Measurements from ENCODE around the gene EEIG1.
"Not testable (repeated sequence)": the region's sequence is repeated elsewhere in the genome, so short reads cannot be mapped to it uniquely, and the experiment has no call there.

The EEIG1 gene

DNA sequence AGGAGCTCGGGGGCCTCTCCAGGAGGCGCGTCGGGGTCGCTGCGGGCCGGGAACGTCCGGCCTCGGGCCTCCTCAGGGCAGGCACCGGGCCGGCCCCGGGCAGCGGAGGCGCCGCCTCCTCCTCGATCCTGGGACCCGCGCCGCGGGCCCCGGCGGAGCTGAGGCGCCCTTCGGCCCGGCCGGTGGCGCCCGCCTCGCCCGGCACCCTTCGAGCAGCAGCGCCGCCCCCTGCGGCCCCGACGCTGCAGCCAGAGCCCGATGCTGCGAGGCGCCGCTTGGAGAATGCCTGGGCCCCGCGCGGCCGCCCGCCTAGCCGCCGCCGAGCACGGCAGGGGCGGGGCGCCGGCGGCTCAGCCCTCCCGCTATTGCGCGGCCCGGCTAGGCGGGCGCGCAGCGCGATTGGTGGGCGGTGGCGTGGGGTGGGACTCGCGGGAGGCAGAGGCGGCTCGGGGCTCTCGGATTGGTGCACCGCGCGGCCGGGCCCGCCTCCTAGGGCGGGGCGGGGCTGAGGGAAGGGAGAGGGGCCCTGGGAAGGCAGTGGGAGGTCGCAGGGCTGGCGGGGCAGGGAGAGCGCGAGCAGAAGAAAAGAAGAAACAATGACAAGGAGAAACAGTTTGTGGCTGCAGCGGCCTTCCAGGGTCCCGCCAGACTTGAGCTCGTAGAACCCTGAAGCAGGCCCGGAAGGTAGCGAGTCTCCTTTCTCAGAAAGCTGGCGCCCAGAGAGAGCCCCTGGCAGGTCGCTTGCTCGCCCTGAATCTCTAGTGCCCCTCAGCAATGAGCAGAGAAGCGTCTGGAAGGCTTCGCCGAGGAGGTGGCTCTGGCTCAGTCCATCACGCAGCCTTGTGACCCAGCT, at the start of gene EEIG1:
Gene EEIG1, minus strand, starts transcription at position 284 of the 853 bp plus-strand sequence. CDS start 852 bp downstream, outside the sequence.
- peak; percentile 98 for DNase-seq (ENCODE audit: low spot score)

GRCh38 chr9:128027705-128028104, 46.9 kb upstream of the EEIG1 start:
- DNase-seq (ENCODE audit: low spot score), result no peak

GRCh38 chr9:128026773-128027541, 46.2 kb upstream of the EEIG1 start:
- DNase-seq (ENCODE audit: low spot score), result no peak

DNA sequence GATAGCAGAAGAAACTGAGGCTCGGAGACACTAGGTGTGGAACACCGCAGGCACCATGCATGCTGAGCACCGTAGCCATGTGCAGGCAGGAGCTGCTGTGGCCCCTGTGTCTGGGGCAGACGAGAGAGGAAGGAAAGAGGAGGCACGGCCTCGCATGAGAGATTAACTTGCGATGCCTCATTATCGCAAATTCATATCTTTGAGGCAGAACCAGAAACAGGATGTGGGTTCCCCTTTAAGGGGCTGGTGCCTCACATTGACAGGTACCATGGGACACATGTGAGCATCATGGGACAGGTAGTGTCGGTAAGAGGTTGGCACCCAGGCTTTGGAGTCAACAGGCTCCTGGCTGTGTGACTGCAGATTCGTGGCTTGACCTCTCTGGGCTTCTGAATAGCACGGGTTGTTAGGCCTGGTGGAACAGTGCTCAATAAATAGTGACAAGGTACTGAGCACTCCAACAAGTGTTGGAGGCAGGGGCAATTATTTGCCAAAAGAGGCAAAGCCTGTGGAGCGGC, 45.5 kb upstream of the EEIG1 start:
- no peak for DNase-seq (ENCODE audit: low spot score)

GRCh38 chr9:128025736-128026135, 44.9 kb upstream of the EEIG1 start:
- no peak for DNase-seq (ENCODE audit: low spot score)

GRCh38 chr9:128024761-128025308, 44.0 kb upstream of the EEIG1 start:
- no peak for DNase-seq (ENCODE audit: low spot score)

DNA sequence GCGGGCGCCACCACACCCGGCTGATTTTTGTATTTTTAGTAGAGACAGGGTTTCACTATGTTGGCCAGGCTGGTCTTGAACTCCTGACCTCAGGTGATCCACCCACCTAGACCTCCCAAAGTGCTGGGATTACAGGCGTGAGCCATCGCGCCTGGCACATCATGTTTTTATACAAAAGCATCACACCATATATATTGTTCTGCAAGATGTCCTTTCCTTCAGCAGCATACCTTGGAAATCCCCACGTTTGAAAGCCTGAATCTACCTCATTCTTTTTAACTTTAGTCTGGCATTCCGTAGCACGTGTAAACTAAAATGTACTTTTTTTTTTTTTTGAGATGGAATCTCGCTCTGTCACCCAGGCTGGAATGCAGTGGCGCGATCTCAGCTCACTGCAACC, 42.9 kb upstream of the EEIG1 start:
- DNase-seq (ENCODE audit: low spot score), result not testable (repeated sequence)

GRCh38 chr9:128022886-128023285, 42.1 kb upstream of the EEIG1 start:
- peak; percentile 28 for DNase-seq (ENCODE audit: low spot score)

DNA sequence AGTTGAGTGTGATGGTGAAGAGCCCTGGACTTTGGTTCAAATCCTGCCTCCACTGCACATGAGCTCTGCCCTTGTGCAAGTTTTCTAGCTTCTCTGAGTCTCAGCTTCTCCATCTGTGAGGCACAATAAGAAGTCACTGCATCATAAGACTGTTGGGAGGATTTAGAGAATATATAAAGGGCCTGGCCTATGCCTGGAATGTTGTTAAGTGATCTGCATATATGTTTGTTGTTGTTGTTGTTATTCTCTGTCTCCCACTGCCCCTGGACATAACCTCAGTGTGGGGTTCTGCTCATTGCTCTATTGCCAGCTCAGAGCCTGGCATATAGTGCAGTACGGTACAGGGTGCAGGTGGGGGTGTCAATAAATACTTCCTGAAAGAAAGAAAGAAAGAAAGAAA, 40.3 kb upstream of the EEIG1 start:
- DNase-seq (ENCODE audit: low spot score), result no peak

GRCh38 chr9:128020692-128021091, 39.9 kb upstream of the EEIG1 start:
- no peak for DNase-seq (ENCODE audit: low spot score)

DNA sequence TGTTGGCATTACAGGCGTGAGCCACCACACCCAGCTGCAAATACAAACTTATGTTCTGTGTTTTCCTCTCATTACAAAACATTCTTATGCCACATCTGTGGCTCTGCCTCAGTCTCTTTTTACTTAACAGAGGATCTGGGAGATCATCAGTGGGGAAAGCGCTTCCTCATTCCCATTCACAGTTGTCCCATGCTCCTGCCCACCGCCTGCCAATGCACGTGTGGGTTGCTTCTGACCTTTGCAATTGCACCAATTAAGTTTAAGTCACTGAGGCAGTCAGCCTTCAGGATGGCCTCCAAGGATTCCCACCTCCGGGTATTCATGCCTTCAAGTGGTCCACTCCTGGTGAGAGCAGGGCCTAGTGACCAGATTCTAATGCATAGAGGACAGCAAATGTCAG, 34.9 kb upstream of the EEIG1 start:
- no peak for DNase-seq (ENCODE audit: low spot score)

DNA sequence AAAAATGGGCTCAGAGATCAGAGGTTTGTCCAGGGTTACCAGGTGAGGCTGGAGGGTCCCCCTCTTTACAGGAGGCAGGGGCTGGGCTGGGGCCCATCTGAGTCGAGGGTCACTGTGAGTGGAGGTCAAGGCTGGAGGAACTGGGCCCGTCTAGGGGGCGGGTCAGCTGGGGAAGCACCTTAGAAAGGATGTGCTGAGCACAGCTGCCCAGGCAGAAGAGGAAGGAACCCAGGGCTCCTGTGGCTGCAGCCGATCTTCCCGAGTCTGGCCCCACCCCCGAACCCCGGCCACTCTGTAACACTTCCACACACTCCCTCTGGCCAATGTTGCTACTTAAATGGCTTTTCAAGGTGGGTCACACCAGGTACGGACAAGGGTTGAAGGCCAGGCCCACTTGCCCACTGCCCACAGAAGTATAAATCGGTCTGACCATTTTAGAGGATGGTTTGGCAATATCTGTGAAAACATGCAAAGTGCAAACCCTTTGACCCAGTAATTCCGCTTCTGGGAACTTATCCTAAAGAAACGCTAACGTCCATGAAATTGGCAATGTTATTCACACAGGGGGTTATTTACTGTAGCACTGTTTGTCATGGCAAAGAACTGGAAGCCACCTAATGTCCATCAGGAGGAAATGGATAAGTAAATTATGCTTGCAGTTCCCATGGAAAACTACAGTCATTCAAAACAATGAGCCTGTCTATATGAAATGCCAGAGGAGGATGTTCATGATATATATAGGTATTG, 30.5 kb upstream of the EEIG1 start:
- DNase-seq (ENCODE audit: low spot score), result no peak

GRCh38 chr9:128009639-128010038, 28.9 kb upstream of the EEIG1 start:
- no peak for DNase-seq (ENCODE audit: low spot score)

GRCh38 chr9:128008171-128008570, 27.4 kb upstream of the EEIG1 start:
- DNase-seq (ENCODE audit: low spot score), result no peak

DNA sequence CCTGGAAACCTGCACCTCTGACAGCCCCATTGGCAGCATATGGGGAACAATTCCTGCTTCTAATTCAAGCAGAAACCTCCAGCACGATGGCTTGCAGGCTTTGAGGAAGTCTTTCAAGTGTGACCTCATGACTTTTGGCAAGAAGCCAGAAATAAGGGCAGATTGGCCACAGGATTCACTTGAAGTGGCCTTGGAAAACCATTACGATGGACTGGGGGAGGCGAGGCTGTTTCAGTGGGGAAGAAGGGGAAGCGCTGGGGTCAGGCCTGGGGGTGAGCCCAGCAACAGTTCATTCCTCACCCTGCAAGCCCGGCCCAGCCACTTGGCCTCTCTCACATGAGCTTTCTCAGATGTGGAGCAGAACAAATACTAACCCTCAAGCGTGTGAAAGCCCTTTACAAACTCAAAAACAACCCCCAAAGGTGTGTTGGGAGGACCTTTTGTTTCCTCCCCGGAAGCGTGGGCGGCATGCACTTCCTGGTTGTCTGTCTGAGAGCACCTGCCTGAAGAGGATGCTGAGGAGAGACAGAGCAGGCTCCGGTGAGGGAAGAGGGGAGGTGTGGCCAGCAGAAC, 26.9 kb upstream of the EEIG1 start:
- DNase-seq (ENCODE audit: low spot score), result peak; percentile 39

GRCh38 chr9:128006332-128006996, 25.7 kb upstream of the EEIG1 start:
- no peak for DNase-seq (ENCODE audit: low spot score)

DNA sequence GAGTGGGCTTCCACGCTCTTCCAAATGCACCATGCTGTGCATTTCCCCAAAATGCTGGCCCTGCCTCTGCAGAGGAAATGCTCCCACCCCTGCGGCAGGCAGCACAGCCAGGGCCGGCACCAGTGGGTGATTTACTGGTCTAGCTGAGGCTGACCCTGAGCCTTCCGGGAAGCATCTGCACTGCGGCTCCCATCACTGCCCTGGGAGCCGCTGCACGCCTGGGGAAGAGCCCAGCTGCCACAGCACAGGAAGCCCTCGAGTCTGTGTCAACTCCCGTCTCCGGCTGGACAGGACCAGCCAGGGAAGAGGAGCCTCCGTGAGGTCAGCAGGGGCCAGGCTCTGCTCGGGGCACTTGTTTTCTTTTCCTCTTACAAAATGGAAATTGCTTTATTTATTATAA, 25.1 kb upstream of the EEIG1 start:
- DNase-seq (ENCODE audit: low spot score), result no peak

GRCh38 chr9:128003966-128004604, 23.3 kb upstream of the EEIG1 start:
- no peak for DNase-seq (ENCODE audit: low spot score)

GRCh38 chr9:128002959-128003358, 22.2 kb upstream of the EEIG1 start:
- DNase-seq (ENCODE audit: low spot score), result no peak

GRCh38 chr9:128001779-128002298, 21.1 kb upstream of the EEIG1 start:
- DNase-seq (ENCODE audit: low spot score), result peak; percentile 92
